Measurements from ENCODE around the gene MYCT1. TPM values are rescaled to one million over a fixed set of nuclear protein-coding genes. Genes with fewer than 3 reads are reported as not detected.
"Not testable (repeated sequence)": the region's sequence is repeated elsewhere in the genome, so short reads cannot be mapped to it uniquely, and the experiment has no call there.

MYCT1 gene
- total and polyA plus RNA-seq, 2 donors (not counting 1 experiment from before 2014, with no cell fraction given): not detected

GRCh38 chr6:152680879-152681517, 16.7 kb upstream of the MYCT1 start:
- POLR2A ChIA-PET: no interaction called here
- no peak overlapping the region for H2AFZ ChIP-seq (ENCODE audit: insufficient read depth, low read depth, low read length, poor library complexity, severe bottlenecking)

GRCh38 chr6:152682141-152682540, 15.6 kb upstream of the MYCT1 start:
- intact Hi-C loops (cut with micrococcal nuclease): no loop called here
- Histone ChIP-seq H3K4me3 (ENCODE audit: control extremely low read depth in 1 of 5, extremely low read depth in 1 of 5, insufficient read depth in 1 of 5, low read depth in 2 of 5, low read length in 4 of 5) (no peak overlapping the region), H3K9me3 (ENCODE audit: control extremely low read depth in 1 of 3, control insufficient read depth in 2 of 3, insufficient read depth in 1 of 3, low read length in 2 of 3) (no peaks in the 10 kb centered on the region), H3K36me3 (replicated peaks in 1 of 2; ENCODE audit: control extremely low read depth in 1 of 2, control insufficient read depth in 1 of 2, extremely low read depth in 1 of 2, insufficient read depth in 2 of 2, low read length in 1 of 2) (no peaks in the 10 kb centered on the region), H3K4me2 (replicated peaks; ENCODE audit: low read depth, low read length, poor library complexity, severe bottlenecking) (no peak overlapping the region), H2AFZ (ENCODE audit: insufficient read depth, low read depth, low read length, poor library complexity, severe bottlenecking) (no peak overlapping the region), H3K27me3 (replicated peaks in 1 of 4; ENCODE audit: control extremely low read depth in 1 of 4, control insufficient read depth in 3 of 4, insufficient read depth in 4 of 4, low read length in 3 of 4) (no peaks in the 10 kb centered on the region), H3K9ac (ENCODE audit: low read length) (no peak overlapping the region), H4K20me1 (ENCODE audit: control insufficient read depth, insufficient read depth, low read length, poor library complexity, severe bottlenecking) (no peaks in the 10 kb centered on the region), H3K79me2 (ENCODE audit: control insufficient read depth, insufficient read depth, low read length) (no peaks in the 10 kb centered on the region), H3K27ac (ENCODE audit: low read length in 2 of 2) (no peak overlapping the region), H3K4me1 (ENCODE audit: control insufficient read depth in 2 of 2, insufficient read depth in 2 of 2, low read length in 2 of 2) (no peaks in the 10 kb centered on the region)
- no peak for TF ChIP-seq CTCF (IDR thresholded peaks at IDR 0.05)
- no peak for TF ChIP-seq EZH2 (IDR thresholded peaks at IDR 0.05; ENCODE audit: borderline replicate concordance, insufficient read depth, low read depth, low read length, poor library complexity, severe bottlenecking)
- DNase-seq (no peak), ATAC-seq (ENCODE audit: low read depth) (no peak)
- Mint-ChIP-seq H3K4me1 (peaks cover 5% of the 10 kb centered on the region), H3K9me3 (ENCODE audit: insufficient read depth) (peaks cover 5% of the 10 kb centered on the region), H3K27me3 (no peaks in the 10 kb centered on the region), H3K27ac (no peak overlapping the region), H3K4me3 (no peak overlapping the region)
- ChIA-PET CTCF (no interaction called here), POLR2A (no interaction called here)
- WGBS (ENCODE audit: insufficient coverage): 86% methylated on average over 8 of the region's 8 CpGs

More at GRCh38 chr6:152680879-152681517, 16.7 kb upstream of the MYCT1 start:
- Mint-ChIP-seq H3K9me3 (ENCODE audit: insufficient read depth) (peaks cover 3% of the 10 kb centered on the region), H3K4me3 (no peak overlapping the region), H3K27me3 (no peaks in the 10 kb centered on the region), H3K4me1 (peaks cover 5% of the 10 kb centered on the region), H3K27ac (no peak overlapping the region)
- Histone ChIP-seq H3K27me3 (replicated peaks in 1 of 4; ENCODE audit: control extremely low read depth in 1 of 4, control insufficient read depth in 3 of 4, insufficient read depth in 4 of 4, low read length in 3 of 4) (no peaks in the 10 kb centered on the region), H4K20me1 (ENCODE audit: control insufficient read depth, insufficient read depth, low read length, poor library complexity, severe bottlenecking) (no peaks in the 10 kb centered on the region), H3K79me2 (ENCODE audit: control insufficient read depth, insufficient read depth, low read length) (no peaks in the 10 kb centered on the region), H3K27ac (ENCODE audit: low read length in 2 of 2) (no peak overlapping the region), H3K4me2 (replicated peaks; ENCODE audit: low read depth, low read length, poor library complexity, severe bottlenecking) (no peak overlapping the region), H3K36me3 (replicated peaks in 1 of 2; ENCODE audit: control extremely low read depth in 1 of 2, control insufficient read depth in 1 of 2, extremely low read depth in 1 of 2, insufficient read depth in 2 of 2, low read length in 1 of 2) (no peaks in the 10 kb centered on the region), H3K4me1 (ENCODE audit: control insufficient read depth in 2 of 2, insufficient read depth in 2 of 2, low read length in 2 of 2) (no peaks in the 10 kb centered on the region), H3K9me3 (ENCODE audit: control extremely low read depth in 1 of 3, control insufficient read depth in 2 of 3, insufficient read depth in 1 of 3, low read length in 2 of 3) (no peaks in the 10 kb centered on the region), H3K4me3 (ENCODE audit: control extremely low read depth in 1 of 5, extremely low read depth in 1 of 5, insufficient read depth in 1 of 5, low read depth in 2 of 5, low read length in 4 of 5) (no peak overlapping the region), H3K9ac (ENCODE audit: low read length) (no peak overlapping the region)
- DNase-seq (no peak), ATAC-seq (ENCODE audit: low read depth) (no peak)
- CTCF ChIA-PET: no interaction called here
- TF ChIP-seq CTCF (IDR thresholded peaks at IDR 0.05) (peak; percentile 17), EZH2 (IDR thresholded peaks at IDR 0.05; ENCODE audit: borderline replicate concordance, insufficient read depth, low read depth, low read length, poor library complexity, severe bottlenecking) (no peak)
- 45% methylated on average over 2 of the region's 3 CpGs for WGBS (ENCODE audit: insufficient coverage)
- intact Hi-C loops (cut with micrococcal nuclease): no loop called here

GRCh38 chr6:152682935-152683334, 14.8 kb upstream of the MYCT1 start:
- intact Hi-C loops (cut with micrococcal nuclease): not testable (repeated sequence)

More at GRCh38 chr6:152682935-152683334, 14.8 kb upstream of the MYCT1 start:
- H3K27ac ChIP-seq (ENCODE audit: low read length in 2 of 2); H3K79me2 ChIP-seq (ENCODE audit: control insufficient read depth, insufficient read depth, low read length); H3K9me3 ChIP-seq (ENCODE audit: control extremely low read depth in 1 of 3, control insufficient read depth in 2 of 3, insufficient read depth in 1 of 3, low read length in 2 of 3); H2AFZ ChIP-seq (ENCODE audit: insufficient read depth, low read depth, low read length, poor library complexity, severe bottlenecking); H3K36me3 ChIP-seq (replicated peaks in 1 of 2; ENCODE audit: control extremely low read depth in 1 of 2, control insufficient read depth in 1 of 2, extremely low read depth in 1 of 2, insufficient read depth in 2 of 2, low read length in 1 of 2); H3K27me3 ChIP-seq (replicated peaks in 1 of 4; ENCODE audit: control extremely low read depth in 1 of 4, control insufficient read depth in 3 of 4, insufficient read depth in 4 of 4, low read length in 3 of 4); H3K27me3 Mint-ChIP-seq; ATAC-seq (ENCODE audit: low read depth); H3K4me3 ChIP-seq (ENCODE audit: control extremely low read depth in 1 of 5, extremely low read depth in 1 of 5, insufficient read depth in 1 of 5, low read depth in 2 of 5, low read length in 4 of 5); H4K20me1 ChIP-seq (ENCODE audit: control insufficient read depth, insufficient read depth, low read length, poor library complexity, severe bottlenecking); H3K9me3 Mint-ChIP-seq (ENCODE audit: insufficient read depth); POLR2A ChIA-PET; H3K9ac ChIP-seq (ENCODE audit: low read length); H3K4me1 ChIP-seq (ENCODE audit: control insufficient read depth in 2 of 2, insufficient read depth in 2 of 2, low read length in 2 of 2); H3K4me3 Mint-ChIP-seq; H3K4me2 ChIP-seq (replicated peaks; ENCODE audit: low read depth, low read length, poor library complexity, severe bottlenecking); DNase-seq; CTCF ChIA-PET; H3K27ac Mint-ChIP-seq; H3K4me1 Mint-ChIP-seq: not testable (repeated sequence)
- 88% methylated on average over 4 of the region's 8 CpGs for WGBS (ENCODE audit: insufficient coverage)
